ENCODE data around the gene PRKCB.

PRKCB gene

DNA sequence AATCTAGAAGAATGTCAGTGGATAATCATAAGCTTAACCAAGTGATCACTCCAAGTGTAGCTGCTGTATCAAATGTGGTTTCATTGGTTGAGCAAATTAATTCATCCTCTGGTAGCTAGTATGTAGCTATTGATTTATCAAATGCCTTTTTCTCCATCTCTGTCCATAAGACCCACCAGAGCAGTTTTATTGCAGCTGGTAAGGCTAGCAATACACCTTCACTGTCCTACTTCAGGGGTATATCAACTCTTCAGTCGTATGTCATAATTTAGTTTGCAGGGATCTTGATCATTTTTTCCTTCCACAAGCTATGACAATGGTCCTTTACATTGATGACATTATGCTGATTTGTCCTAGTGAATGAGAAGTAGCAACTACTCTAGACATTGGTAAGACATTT is 158.8 kb downstream of the PRKCB start:
- H3K4me3 ChIP-seq (ENCODE audit: low read depth, low read length), result no peak overlapping the region
- no peaks in the 10 kb centered on the region for H3K9me3 ChIP-seq (ENCODE audit: control insufficient read depth, insufficient read depth, low read depth, low read length)
- H3K36me3 ChIP-seq (ENCODE audit: control insufficient read depth in 2 of 2, insufficient read depth in 1 of 2, low read length in 2 of 2), result no peaks in the 10 kb centered on the region
- no peak for TF ChIP-seq TSHZ1 (tag by site-specific recombination; IDR thresholded peaks at IDR 0.05; ENCODE audit: borderline replicate concordance)
- peak; percentile 91 for TF ChIP-seq ZNF157 (tag by site-specific recombination; IDR thresholded peaks at IDR 0.05)
- TF ChIP-seq ZNF146 (tag by site-specific recombination; IDR thresholded peaks at IDR 0.05), result no peak
- TF ChIP-seq ZBTB21 (tag by site-specific recombination; IDR thresholded peaks at IDR 0.05), result no peak
- TF ChIP-seq KLF8 (tag by site-specific recombination; IDR thresholded peaks at IDR 0.05), result no peak
- no peak for TF ChIP-seq ZBTB7A (tag by site-specific recombination; IDR thresholded peaks at IDR 0.05; ENCODE audit: low read depth)
- ChIA-PET CTCF (interaction anchor here (1.9 kb wide), 1 partner anchor 15 kb away, joined by 12 read pairs; no protein-coding TSS in a partner anchor), POLR2A (no interaction called here)
- no peak overlapping the region for H3K27ac ChIP-seq (ENCODE audit: extremely low read depth, low read depth, low read length)
- H3K4me1 ChIP-seq (ENCODE audit: control insufficient read depth, insufficient read depth, low read length), result no peaks in the 10 kb centered on the region

DNA sequence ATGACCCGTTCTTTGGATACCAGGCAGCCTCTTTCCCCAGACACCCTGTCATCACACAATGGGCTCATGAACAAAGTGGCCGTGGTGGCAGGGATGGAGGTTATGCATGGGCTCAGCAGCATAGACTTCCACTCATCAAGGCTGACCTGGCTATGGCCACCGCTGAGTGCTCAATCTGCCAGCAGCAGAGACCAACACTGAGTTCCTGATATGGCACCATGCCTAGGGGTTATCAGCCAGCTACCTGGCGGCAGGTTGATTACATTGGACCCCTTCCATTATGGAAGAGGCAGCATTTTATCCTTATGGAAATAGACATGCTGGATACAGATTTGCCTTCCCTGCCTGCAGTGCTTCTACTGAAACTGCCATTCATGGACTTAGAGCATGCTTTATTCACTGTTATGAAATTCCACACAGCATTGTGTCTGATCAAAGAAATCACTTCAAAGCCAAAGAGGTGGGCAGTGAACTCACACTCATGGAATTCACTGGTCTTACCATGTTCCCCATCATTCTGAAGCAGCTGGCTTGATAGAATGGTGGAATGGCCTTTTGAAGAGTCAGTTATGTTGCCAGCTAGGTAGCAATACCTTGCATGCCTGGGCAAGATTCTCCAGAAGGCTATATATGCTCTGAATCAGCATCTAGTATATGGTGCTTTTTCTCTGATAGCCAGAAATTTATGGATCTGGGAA is 160.6 kb downstream of the PRKCB start:
- H3K4me1 ChIP-seq (ENCODE audit: control insufficient read depth, insufficient read depth, low read length), result no peaks in the 10 kb centered on the region
- no peaks in the 10 kb centered on the region for H3K36me3 ChIP-seq (ENCODE audit: control insufficient read depth in 2 of 2, insufficient read depth in 1 of 2, low read length in 2 of 2)
- no peak overlapping the region for H3K4me3 ChIP-seq (ENCODE audit: low read depth, low read length)
- TF ChIP-seq ZNF24 (tag by site-specific recombination; IDR thresholded peaks at IDR 0.05) (no peak), SP7 (tag by site-specific recombination; IDR thresholded peaks at IDR 0.05) (no peak), ZNF768 (tag by site-specific recombination; IDR thresholded peaks at IDR 0.05) (no peak), ZBTB1 (tag by site-specific recombination; IDR thresholded peaks at IDR 0.05) (no peak), ZNF529 (tag by site-specific recombination; IDR thresholded peaks at IDR 0.05; ENCODE audit: insufficient replicate concordance) (no peak), ZNF18 (tag by site-specific recombination; IDR thresholded peaks at IDR 0.05) (no peak), KLF17 (tag by site-specific recombination; IDR thresholded peaks at IDR 0.05) (no peak), ZSCAN23 (tag by site-specific recombination; IDR thresholded peaks at IDR 0.05) (no peak)
- TF ChIP-seq, protein P1, sequence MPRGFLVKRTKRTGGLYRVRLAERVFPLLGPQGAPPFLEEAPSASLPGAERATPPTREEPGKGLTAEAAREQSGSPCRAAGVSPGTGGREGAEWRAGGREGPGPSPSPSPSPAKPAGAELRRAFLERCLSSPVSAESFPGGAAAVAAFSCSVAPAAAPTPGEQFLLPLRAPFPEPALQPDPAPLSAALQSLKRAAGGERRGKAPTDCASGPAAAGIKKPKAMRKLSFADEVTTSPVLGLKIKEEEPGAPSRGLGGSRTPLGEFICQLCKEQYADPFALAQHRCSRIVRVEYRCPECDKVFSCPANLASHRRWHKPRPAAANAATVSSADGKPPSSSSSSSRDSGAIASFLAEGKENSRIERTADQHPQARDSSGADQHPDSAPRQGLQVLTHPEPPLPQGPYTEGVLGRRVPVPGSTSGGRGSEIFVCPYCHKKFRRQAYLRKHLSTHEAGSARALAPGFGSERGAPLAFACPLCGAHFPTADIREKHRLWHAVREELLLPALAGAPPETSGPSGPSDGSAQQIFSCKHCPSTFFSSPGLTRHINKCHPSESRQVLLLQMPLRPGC (tag by site-specific recombination; IDR thresholded peaks at IDR 0.05), result no peak
- TF ChIP-seq, protein P2, sequence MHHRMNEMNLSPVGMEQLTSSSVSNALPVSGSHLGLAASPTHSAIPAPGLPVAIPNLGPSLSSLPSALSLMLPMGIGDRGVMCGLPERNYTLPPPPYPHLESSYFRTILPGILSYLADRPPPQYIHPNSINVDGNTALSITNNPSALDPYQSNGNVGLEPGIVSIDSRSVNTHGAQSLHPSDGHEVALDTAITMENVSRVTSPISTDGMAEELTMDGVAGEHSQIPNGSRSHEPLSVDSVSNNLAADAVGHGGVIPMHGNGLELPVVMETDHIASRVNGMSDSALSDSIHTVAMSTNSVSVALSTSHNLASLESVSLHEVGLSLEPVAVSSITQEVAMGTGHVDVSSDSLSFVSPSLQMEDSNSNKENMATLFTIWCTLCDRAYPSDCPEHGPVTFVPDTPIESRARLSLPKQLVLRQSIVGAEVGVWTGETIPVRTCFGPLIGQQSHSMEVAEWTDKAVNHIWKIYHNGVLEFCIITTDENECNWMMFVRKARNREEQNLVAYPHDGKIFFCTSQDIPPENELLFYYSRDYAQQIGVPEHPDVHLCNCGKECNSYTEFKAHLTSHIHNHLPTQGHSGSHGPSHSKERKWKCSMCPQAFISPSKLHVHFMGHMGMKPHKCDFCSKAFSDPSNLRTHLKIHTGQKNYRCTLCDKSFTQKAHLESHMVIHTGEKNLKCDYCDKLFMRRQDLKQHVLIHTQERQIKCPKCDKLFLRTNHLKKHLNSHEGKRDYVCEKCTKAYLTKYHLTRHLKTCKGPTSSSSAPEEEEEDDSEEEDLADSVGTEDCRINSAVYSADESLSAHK (tag by site-specific recombination; IDR thresholded peaks at IDR 0.05), result no peak
- ChIA-PET CTCF (interaction anchor here (6.2 kb wide), 1 partner anchor 14 kb away, joined by 47 read pairs; no protein-coding TSS in a partner anchor), POLR2A (no interaction called here)
- H3K9me3 ChIP-seq (ENCODE audit: control insufficient read depth, insufficient read depth, low read depth, low read length), result no peaks in the 10 kb centered on the region
- no peak overlapping the region for H3K27ac ChIP-seq (ENCODE audit: extremely low read depth, low read depth, low read length)

Data from HEK293 (cell line).